HG03095 (cell line): Measurements from ENCODE around the gene TBX15.

Experiments
- ATAC-seq: cut with Tn5 transposase; IDR thresholded peaks from one replicate; pipeline ENCODE4 v1.9.1; 2021; ENCODE audit warnings: moderate library complexity; ENCODE audit not compliant: unreplicated experiment

Gene TBX15

GRCh38 chr1:118899340-118899739 lies 88.8 kb downstream of the TBX15 start:
- no peak for ATAC-seq

- ATAC-seq = no peak
These were observed 89.4 kb downstream of the TBX15 start for GRCh38 chr1:118898712-118899111.

GRCh38 chr1:118896416-118896815 lies 91.7 kb downstream of the TBX15 start:
- no peak for ATAC-seq

- ATAC-seq = no peak
These were observed 93.3 kb downstream of the TBX15 start for GRCh38 chr1:118894836-118895235.

- no peak for ATAC-seq
These were observed 97.2 kb downstream of the TBX15 start for GRCh38 chr1:118890851-118891384.

GRCh38 chr1:118884946-118885345 lies 103.2 kb downstream of the TBX15 start:
- no peak for ATAC-seq

- ATAC-seq = no peak
These were observed 106.4 kb downstream of the TBX15 start for GRCh38 chr1:118881751-118882150.

- ATAC-seq = no peak
These were observed 109.5 kb downstream of the TBX15 start for GRCh38 chr1:118878661-118879060.

- no peak for ATAC-seq
These were observed 110.3 kb downstream of the TBX15 start for GRCh38 chr1:118877668-118878396.

- no peak for ATAC-seq
These were observed 116.5 kb downstream of the TBX15 start for GRCh38 chr1:118871582-118872171.

GRCh38 chr1:118868387-118868786 lies 119.8 kb downstream of the TBX15 start:
- no peak for ATAC-seq

GRCh38 chr1:118866330-118866729 lies 121.8 kb downstream of the TBX15 start:
- ATAC-seq = no peak

GRCh38 chr1:118863688-118864087 lies 124.5 kb downstream of the TBX15 start:
- ATAC-seq = no peak

GRCh38 chr1:118862755-118863154 lies 125.4 kb downstream of the TBX15 start:
- ATAC-seq = no peak

GRCh38 chr1:118861216-118861615 lies 126.9 kb downstream of the TBX15 start:
- no peak for ATAC-seq

GRCh38 chr1:118859999-118860398 lies 128.1 kb downstream of the TBX15 start:
- no peak for ATAC-seq

- no peak for ATAC-seq
These were observed 141.7 kb downstream of the TBX15 start for GRCh38 chr1:118846443-118846842.

- ATAC-seq = no peak
These were observed 145.5 kb downstream of the TBX15 start for GRCh38 chr1:118842452-118843201.

GRCh38 chr1:118841521-118841920 lies 146.6 kb downstream of the TBX15 start:
- ATAC-seq = no peak
